Neural progenitor cell (in vitro differentiated cells): ENCODE measurements around the gene ACOT7. TPM values are rescaled to one million over a fixed set of nuclear protein-coding genes. Genes with fewer than 3 reads are reported as not detected.
"Not testable (repeated sequence)": the region's sequence is repeated elsewhere in the genome, so short reads cannot be mapped to it uniquely, and the experiment has no call there.

Source experiments
- DNase-seq: peaks from one replicate; pipeline ENCODE4 v3.0.0-alpha.2; 2016; ENCODE audit warnings: low spot score
- H2AFZ ChIP-seq: fragments of 200-600 bp; sonication (generic); replicated peaks from 2 replicates; pipeline ENCODE4 v1.6.1; 2016; ENCODE audit warnings: antibody characterized with exemption
- H3F3A ChIP-seq: fragments of 200-600 bp; sonication (generic); 2 replicates; pipeline ENCODE4 v1.6.1; 2016; ENCODE audit warnings: antibody characterized with exemption, low read depth
- H3K27ac ChIP-seq: fragments of 200-600 bp; sonication (generic); 2 replicates; pipeline ENCODE4 v1.5.1; 2016; ENCODE audit warnings: mild to moderate bottlenecking
- H3K27me3 ChIP-seq: fragments of 200-600 bp; sonication (generic); 2 replicates; pipeline ENCODE4 v1.6.1; 2016; ENCODE audit warnings: mild to moderate bottlenecking, moderate library complexity
- H3K36me3 ChIP-seq: fragments of 200-600 bp; sonication (generic); 2 replicates; pipeline ENCODE4 v1.5.1; 2016
- H3K4me1 ChIP-seq: fragments of 200-600 bp; sonication (generic); 2 replicates; pipeline ENCODE4 v1.6.1; 2016; ENCODE audit warnings: mixed run types
- H3K4me2 ChIP-seq: fragments of 200-600 bp; sonication (generic); 2 replicates; pipeline ENCODE4 v1.6.1; 2016
- H3K4me3 ChIP-seq: fragments of 200-600 bp; sonication (generic); 2 replicates; pipeline ENCODE4 v1.5.1; 2016
- H3K79me2 ChIP-seq: fragments of 200-600 bp; sonication (generic); 2 replicates; pipeline ENCODE4 v1.6.1; 2016; ENCODE audit warnings: low read depth
- H3K9ac ChIP-seq: fragments of 200-600 bp; sonication (generic); 2 replicates; pipeline ENCODE4 v1.6.1; 2016
- H3K9me3 ChIP-seq: fragments of 200-600 bp; sonication (generic); 2 replicates; pipeline ENCODE4 v1.5.1; 2016; ENCODE audit warnings: low read depth
- H4K20me1 ChIP-seq: fragments of 200-600 bp; sonication (generic); 2 replicates; pipeline ENCODE4 v1.6.1; 2016; ENCODE audit warnings: low read depth
- H3K27ac Mint-ChIP-seq: 3 replicates; pipeline ENCODE4 v1.8.0; 2021; ENCODE audit warnings: mixed read lengths
- H3K27me3 Mint-ChIP-seq: 2 replicates; pipeline ENCODE4 v1.8.0; 2022; ENCODE audit warnings: low read depth, mild to moderate bottlenecking, inconsistent platforms, moderate library complexity, mixed read lengths; ENCODE audit not compliant: insufficient read depth
- H3K36me3 Mint-ChIP-seq: 3 replicates; pipeline ENCODE4 v1.8.0; 2021; ENCODE audit warnings: mixed read lengths
- H3K4me1 Mint-ChIP-seq: 3 replicates; pipeline ENCODE4 v1.8.0; 2021; ENCODE audit warnings: mixed read lengths
- H3K4me3 Mint-ChIP-seq: 3 replicates; pipeline ENCODE4 v1.8.0; 2021; ENCODE audit warnings: mild to moderate bottlenecking, moderate library complexity, mixed read lengths
- H3K9me3 Mint-ChIP-seq: 3 replicates; pipeline ENCODE4 v1.8.0; 2020; ENCODE audit warnings: mixed read lengths
- EZH2 ChIP-seq: fragments of 200-600 bp; sonication (generic); IDR thresholded peaks from 2 replicates; pipeline ENCODE4 v1.6.1; 2017; ENCODE audit warnings: antibody characterized with exemption, mild to moderate bottlenecking, moderate library complexity
- EZH2phosphoT487 ChIP-seq: fragments of 200-600 bp; sonication (generic); IDR thresholded peaks from 2 replicates; pipeline ENCODE4 v1.6.1; 2017; ENCODE audit warnings: antibody characterized with exemption
- total RNA-seq: library from RNA; depleted of rRNA; stranded (reverse); fragments of >200 nt; gene quantifications from 2 replicates; pipeline ENCODE4 v1.2.3, GENCODE V29; 2015; ENCODE audit warnings: low replicate concordance
- TF ChIP-seq, protein P1 (sequence below): fragments of 200-600 bp; sonication (generic); IDR thresholded peaks from 2 replicates; pipeline ENCODE4 v1.5.1; 2017; ENCODE audit warnings: antibody characterized with exemption, mild to moderate bottlenecking

The ACOT7 gene
- total RNA-seq, 1 donor from 2014 or later = 19.6 TPM

GRCh38 chr1:6221210-6221784, 172.3 kb downstream of the ACOT7 start:
- H3K4me3 ChIP-seq = no peak overlapping the region
- H3K36me3 Mint-ChIP-seq = peaks cover 25% of the 10 kb centered on the region
- H2AFZ ChIP-seq = no peak overlapping the region
- no peaks in the 10 kb centered on the region for H3K4me1 ChIP-seq
- peaks cover under 1% of the 10 kb centered on the region for H3K79me2 ChIP-seq
- no peak overlapping the region for H3K27ac ChIP-seq
- no peak overlapping the region for H3K4me3 Mint-ChIP-seq
- H4K20me1 ChIP-seq = peaks cover 26% of the 10 kb centered on the region
- H3K27ac Mint-ChIP-seq = no peak overlapping the region
- no peak for DNase-seq
- peaks cover 5% of the 10 kb centered on the region for H3K27me3 Mint-ChIP-seq
- no peak overlapping the region for H3K4me2 ChIP-seq
- TF ChIP-seq EZH2 (no peak), EZH2phosphoT487 (no peak)
- TF ChIP-seq, protein P1, sequence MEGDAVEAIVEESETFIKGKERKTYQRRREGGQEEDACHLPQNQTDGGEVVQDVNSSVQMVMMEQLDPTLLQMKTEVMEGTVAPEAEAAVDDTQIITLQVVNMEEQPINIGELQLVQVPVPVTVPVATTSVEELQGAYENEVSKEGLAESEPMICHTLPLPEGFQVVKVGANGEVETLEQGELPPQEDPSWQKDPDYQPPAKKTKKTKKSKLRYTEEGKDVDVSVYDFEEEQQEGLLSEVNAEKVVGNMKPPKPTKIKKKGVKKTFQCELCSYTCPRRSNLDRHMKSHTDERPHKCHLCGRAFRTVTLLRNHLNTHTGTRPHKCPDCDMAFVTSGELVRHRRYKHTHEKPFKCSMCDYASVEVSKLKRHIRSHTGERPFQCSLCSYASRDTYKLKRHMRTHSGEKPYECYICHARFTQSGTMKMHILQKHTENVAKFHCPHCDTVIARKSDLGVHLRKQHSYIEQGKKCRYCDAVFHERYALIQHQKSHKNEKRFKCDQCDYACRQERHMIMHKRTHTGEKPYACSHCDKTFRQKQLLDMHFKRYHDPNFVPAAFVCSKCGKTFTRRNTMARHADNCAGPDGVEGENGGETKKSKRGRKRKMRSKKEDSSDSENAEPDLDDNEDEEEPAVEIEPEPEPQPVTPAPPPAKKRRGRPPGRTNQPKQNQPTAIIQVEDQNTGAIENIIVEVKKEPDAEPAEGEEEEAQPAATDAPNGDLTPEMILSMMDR = no peak
- no peaks in the 10 kb centered on the region for H3K36me3 ChIP-seq
- peak overlapping the region; percentile 42 for H3K9ac ChIP-seq
- H3K4me1 Mint-ChIP-seq = peaks cover 21% of the 10 kb centered on the region
- H3F3A ChIP-seq = peaks cover 21% of the 10 kb centered on the region
- no peaks in the 10 kb centered on the region for H3K9me3 ChIP-seq
- H3K9me3 Mint-ChIP-seq = no peaks in the 10 kb centered on the region
- no peaks in the 10 kb centered on the region for H3K27me3 ChIP-seq

GRCh38 chr1:6220236-6220635, 173.3 kb downstream of the ACOT7 start:
- Histone ChIP-seq H2AFZ (no peak overlapping the region), H4K20me1 (peaks cover 18% of the 10 kb centered on the region), H3K4me1 (no peaks in the 10 kb centered on the region), H3K4me2 (no peak overlapping the region), H3K27ac (peak overlapping the region; percentile 41), H3K27me3 (no peaks in the 10 kb centered on the region), H3K36me3 (no peaks in the 10 kb centered on the region), H3K79me2 (no peaks in the 10 kb centered on the region), H3K9me3 (no peaks in the 10 kb centered on the region), H3F3A (peaks cover 21% of the 10 kb centered on the region), H3K4me3 (no peak overlapping the region), H3K9ac (no peak overlapping the region)
- TF ChIP-seq, protein P1 = no peak
- TF ChIP-seq EZH2 = no peak
- no peak for TF ChIP-seq EZH2phosphoT487
- Mint-ChIP-seq H3K9me3 (no peaks in the 10 kb centered on the region), H3K36me3 (peaks cover 18% of the 10 kb centered on the region), H3K4me3 (no peak overlapping the region), H3K4me1 (peaks cover 13% of the 10 kb centered on the region), H3K27me3 (peaks cover 7% of the 10 kb centered on the region), H3K27ac (no peak overlapping the region)
- DNase-seq = no peak

DNA sequence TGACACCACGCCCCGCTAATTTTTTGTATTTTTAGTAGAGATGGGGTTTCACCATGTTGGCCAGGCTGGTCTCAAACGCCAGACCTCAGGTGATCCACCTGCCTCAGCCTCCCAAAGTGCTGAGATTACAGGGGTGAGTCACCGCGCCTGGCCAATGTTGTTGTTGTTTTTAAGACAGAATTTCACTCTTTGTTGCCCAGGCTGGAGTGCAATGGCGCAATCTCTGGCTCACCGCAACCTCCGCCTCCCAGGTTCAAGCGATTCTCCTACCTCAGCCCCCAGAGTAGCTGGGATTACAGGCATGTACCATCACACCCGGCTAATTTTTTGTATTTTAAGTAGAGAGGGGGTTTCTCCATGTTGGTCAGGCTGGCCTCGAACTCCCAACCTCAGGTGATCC, 173.9 kb downstream of the ACOT7 start:
- not testable (repeated sequence) for H3K4me2 ChIP-seq, H3K9me3 ChIP-seq, H3K4me3 Mint-ChIP-seq, H3K27ac ChIP-seq, DNase-seq, H3K27ac Mint-ChIP-seq, H3K36me3 ChIP-seq, H3K9me3 Mint-ChIP-seq, H2AFZ ChIP-seq, H3K4me3 ChIP-seq, H3K4me1 Mint-ChIP-seq, H3K9ac ChIP-seq, H3K4me1 ChIP-seq, H3K27me3 ChIP-seq, H3K79me2 ChIP-seq
- Histone ChIP-seq H3F3A (peaks cover 19% of the 10 kb centered on the region), H4K20me1 (peaks cover 15% of the 10 kb centered on the region)
- H3K36me3 Mint-ChIP-seq = peaks cover 16% of the 10 kb centered on the region
- H3K27me3 Mint-ChIP-seq = peaks cover 10% of the 10 kb centered on the region

- TF ChIP-seq EZH2phosphoT487 (no peak), EZH2 (no peak)
- TF ChIP-seq, protein P1 = no peak
- Histone ChIP-seq H3K4me3 (no peak overlapping the region), H3K36me3 (no peaks in the 10 kb centered on the region), H3K4me1 (no peaks in the 10 kb centered on the region), H3K79me2 (no peaks in the 10 kb centered on the region), H3K9me3 (no peaks in the 10 kb centered on the region), H4K20me1 (peaks cover 10% of the 10 kb centered on the region), H3K4me2 (no peak overlapping the region), H3K9ac (no peak overlapping the region), H3K27ac (no peak overlapping the region), H3F3A (peaks cover 12% of the 10 kb centered on the region), H3K27me3 (no peaks in the 10 kb centered on the region), H2AFZ (no peak overlapping the region)
- no peak for DNase-seq
- no peak overlapping the region for H3K4me3 Mint-ChIP-seq
- no peaks in the 10 kb centered on the region for H3K4me1 Mint-ChIP-seq
- no peaks in the 10 kb centered on the region for H3K9me3 Mint-ChIP-seq
- H3K27me3 Mint-ChIP-seq = peaks cover 15% of the 10 kb centered on the region
- H3K36me3 Mint-ChIP-seq = peaks cover 7% of the 10 kb centered on the region
- H3K27ac Mint-ChIP-seq = peak overlapping the region; percentile 80
Observed at GRCh38 chr1:6218375-6219164, 175.0 kb downstream of the ACOT7 start.
